HepG2 (cell line): ENCODE results near the gene FNDC7. TPM values are rescaled to one million over a fixed set of nuclear protein-coding genes. Genes with fewer than 3 reads are reported as not detected.

Experiments
- DNMT3B ChIP-seq: conservative IDR thresholded peaks from 2 replicates; pipeline ENCODE4 v1.6.1; 2016; ENCODE audit warnings: missing biosample characterization, control low read depth
- FOXO1 ChIP-seq: sonication (generic); formaldehyde crosslinking; IDR thresholded peaks from 2 replicates; pipeline ENCODE4 v1.4.0; 2020; ENCODE audit warnings: missing genetic modification reagents
- HNF4A ChIP-seq: sonication (generic); formaldehyde crosslinking; IDR thresholded peaks from 2 replicates; pipeline ENCODE4 v1.4.0; 2020; ENCODE audit warnings: missing genetic modification reagents
- HNRNPK ChIP-seq: fragments of 200-400 bp; formaldehyde crosslinking; IDR thresholded peaks from 2 replicates; pipeline ENCODE4 v1.6.1; 2018; ENCODE audit warnings: low read length, low read depth, moderate library complexity, mild to moderate bottlenecking; ENCODE audit not compliant: poor library complexity, severe bottlenecking
- KLF6 ChIP-seq: IDR thresholded peaks from 2 replicates; pipeline ENCODE4 v1.8.0; 2016; ENCODE audit warnings: missing biosample characterization, missing genetic modification reagents
- KMT2A ChIP-seq: sonication (generic); formaldehyde crosslinking; IDR thresholded peaks from 2 replicates; pipeline ENCODE4 v1.4.0; 2020; ENCODE audit warnings: missing genetic modification reagents
- MEF2D ChIP-seq: sonication (generic); formaldehyde crosslinking; IDR thresholded peaks from 2 replicates; pipeline ENCODE4 v1.5.1; 2020; ENCODE audit warnings: mild to moderate bottlenecking, missing genetic modification reagents
- YY1 ChIP-seq: IDR thresholded peaks from 2 replicates; pipeline ENCODE4 v1.6.1; 2011; ENCODE audit warnings: low read length, low read depth, moderate library complexity, mild to moderate bottlenecking; ENCODE audit not compliant: insufficient read depth, insufficient replicate concordance
- ZNF101 ChIP-seq: sonication (generic); formaldehyde crosslinking; IDR thresholded peaks from 2 replicates; pipeline ENCODE4 v1.4.0; 2020; ENCODE audit warnings: mild to moderate bottlenecking, low read depth, missing genetic modification reagents, borderline replicate concordance
- ZNF264 ChIP-seq: sonication (generic); formaldehyde crosslinking; IDR thresholded peaks from 2 replicates; pipeline ENCODE4 v1.4.0; 2020; ENCODE audit warnings: missing genetic modification reagents
- ZNF274 ChIP-seq: sonication (generic); formaldehyde crosslinking; IDR thresholded peaks from 2 replicates; pipeline ENCODE4 v1.5.1; 2020; ENCODE audit warnings: mild to moderate bottlenecking, missing genetic modification reagents
- ZNF501 ChIP-seq: sonication (generic); formaldehyde crosslinking; IDR thresholded peaks from 2 replicates; pipeline ENCODE4 v1.5.1; 2020; ENCODE audit warnings: mild to moderate bottlenecking, moderate library complexity, missing genetic modification reagents
- ZNF549 ChIP-seq: sonication (generic); formaldehyde crosslinking; IDR thresholded peaks from 2 replicates; pipeline ENCODE4 v1.5.0; 2020; ENCODE audit warnings: missing genetic modification reagents
- ZNF567 ChIP-seq: sonication (generic); formaldehyde crosslinking; IDR thresholded peaks from 2 replicates; pipeline ENCODE4 v1.8.1; 2023; ENCODE audit warnings: mild to moderate bottlenecking, missing genetic modification reagents, borderline replicate concordance
- ZNF589 ChIP-seq: sonication (generic); formaldehyde crosslinking; conservative IDR thresholded peaks from 2 replicates; pipeline ENCODE4 v1.8.0; 2022; ENCODE audit warnings: mild to moderate bottlenecking, moderate library complexity, missing genetic modification reagents
- ZNF672 ChIP-seq: sonication (generic); formaldehyde crosslinking; IDR thresholded peaks from 2 replicates; pipeline ENCODE4 v1.8.1; 2022; ENCODE audit warnings: missing genetic modification reagents
- ZNF816 ChIP-seq: sonication (generic); formaldehyde crosslinking; IDR thresholded peaks from 2 replicates; pipeline ENCODE4 v1.8.0; 2022; ENCODE audit warnings: missing genetic modification reagents, mild to moderate bottlenecking, borderline replicate concordance
- polyA plus RNA-seq, 8 experiments: library from polyadenylated mRNA; depleted of rRNA in 3 of 8; stranded (reverse) in 7 of 8; unstranded in 1 of 8; fragments of >200 nt; fragmentation: Illumina TruSeq in 4 of 8; extraction: Trizol in 4 of 8; gene quantifications; 2 replicates each; pipeline versions ENCODE4 v1.2.1 to v1.2.3, GENCODE V29; 2011 to 2016; ENCODE audit warnings: low read depth in 4 of 8, missing spikeins in 1 of 8, mixed read lengths in 1 of 8; ENCODE audit not compliant: insufficient read depth in 1 of 8
- total RNA-seq, 5 experiments: library from RNA; depleted of rRNA; stranded (reverse); fragments of >200 nt; fragmentation: Illumina TruSeq; extraction: Trizol; gene quantifications; 2 replicates each; pipeline ENCODE4 v1.2.3, GENCODE V29; 2016; ENCODE audit warnings: low read depth in 1 of 5
- TF ChIP-seq, protein P1 (sequence below): sonication (generic); formaldehyde crosslinking; IDR thresholded peaks from 2 replicates; pipeline ENCODE4 v1.4.0; 2020; ENCODE audit warnings: mild to moderate bottlenecking, missing genetic modification reagents
- TF ChIP-seq, protein P2 (sequence below): sonication (generic); formaldehyde crosslinking; conservative IDR thresholded peaks from 2 replicates; pipeline ENCODE4 v1.8.0; 2022; ENCODE audit warnings: missing genetic modification reagents
- TF ChIP-seq, protein P3 (sequence below): sonication (generic); formaldehyde crosslinking; IDR thresholded peaks from 2 replicates; pipeline ENCODE4 v1.5.0; 2020; ENCODE audit warnings: mild to moderate bottlenecking, missing genetic modification reagents
- TF ChIP-seq, protein P4 (sequence below): sonication (generic); formaldehyde crosslinking; conservative IDR thresholded peaks from 2 replicates; pipeline ENCODE4 v1.8.1; 2023; ENCODE audit warnings: missing genetic modification reagents
- TF ChIP-seq, protein P5 (sequence below): sonication (generic); formaldehyde crosslinking; IDR thresholded peaks from 2 replicates; pipeline ENCODE4 v1.4.0; 2020; ENCODE audit warnings: missing genetic modification reagents

Gene FNDC7
- total and polyA plus RNA-seq, 2 of the 13 experiments (the other 11 are each of a cell fraction or from before 2014, with no cell fraction given): 0.03 TPM; not detected in 1

DNA sequence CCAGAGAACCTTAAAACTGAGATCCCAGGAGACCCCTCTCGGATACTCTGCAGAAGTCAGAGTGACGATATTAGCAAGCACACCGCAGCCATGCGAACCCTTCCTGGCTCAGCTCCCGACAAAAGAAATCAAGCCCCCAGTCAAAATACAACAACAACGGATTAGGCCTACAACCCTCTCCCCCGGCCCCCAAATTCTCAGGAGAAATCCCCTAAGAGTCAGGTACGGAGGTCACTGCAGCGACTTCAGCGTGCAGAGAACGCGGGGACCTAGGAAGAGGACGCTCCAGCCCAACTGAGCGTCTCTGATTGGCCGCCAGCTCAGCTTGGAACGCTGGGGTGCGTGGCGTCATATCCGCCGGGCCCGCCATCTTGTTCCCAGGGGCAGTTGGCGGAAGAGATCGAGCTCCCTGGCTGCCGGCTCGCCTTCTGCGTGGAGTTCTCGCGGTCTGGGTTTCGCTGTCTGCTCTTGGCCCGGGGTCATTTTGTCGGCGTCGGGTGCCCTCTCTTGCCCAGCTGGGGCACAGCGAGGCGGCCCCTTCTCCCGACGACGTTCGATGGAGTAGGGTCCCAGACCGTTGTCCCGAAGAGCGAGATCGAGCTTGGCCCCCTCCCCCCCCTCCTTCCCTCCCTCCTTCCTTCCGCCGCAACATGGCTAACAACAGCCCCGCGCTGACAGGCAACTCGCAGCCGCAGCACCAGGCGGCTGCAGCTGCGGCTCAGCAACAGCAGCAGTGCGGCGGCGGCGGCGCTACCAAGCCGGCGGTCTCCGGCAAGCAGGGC, 20.6 kb upstream of the FNDC7 start, which contains the start of gene PRPF38B (continued):
- TF ChIP-seq ZNF101 (CRISPR knock-in tag) (0 out of 2 replicates have a peak, but pooled peaks have one; percentile 72), ZNF274 (CRISPR knock-in tag) (no peak), KLF6 (CRISPR knock-in tag) (0 out of 2 replicates have a peak, but pooled peaks have one; percentile 54), HNF4A (CRISPR knock-in tag) (peak; percentile 16; the same call in 1 of the 2 replicates), ZNF816 (CRISPR knock-in tag) (no peak), FOXO1 (CRISPR knock-in tag) (no peak), YY1 (peak; percentile 96), ZNF549 (CRISPR knock-in tag) (no peak), KMT2A (peak; percentile 85), ZNF264 (peak; percentile 41; the same call in 1 of the 2 replicates), ZNF501 (peak; percentile 82), ZNF567 (CRISPR knock-in tag) (peak; percentile 36; the same call in 1 of the 2 replicates), DNMT3B (CRISPR knock-in tag) (peak; percentile 75; the same call in 1 of the 2 replicates), MEF2D (CRISPR knock-in tag) (peak; percentile 53; the same call in 1 of the 2 replicates), ZNF589 (0 out of 2 replicates have a peak, but pooled peaks have one; percentile 39), ZNF672 (CRISPR knock-in tag) (no peak), HNRNPK (peak; percentile 68)
- TF ChIP-seq, protein P1, sequence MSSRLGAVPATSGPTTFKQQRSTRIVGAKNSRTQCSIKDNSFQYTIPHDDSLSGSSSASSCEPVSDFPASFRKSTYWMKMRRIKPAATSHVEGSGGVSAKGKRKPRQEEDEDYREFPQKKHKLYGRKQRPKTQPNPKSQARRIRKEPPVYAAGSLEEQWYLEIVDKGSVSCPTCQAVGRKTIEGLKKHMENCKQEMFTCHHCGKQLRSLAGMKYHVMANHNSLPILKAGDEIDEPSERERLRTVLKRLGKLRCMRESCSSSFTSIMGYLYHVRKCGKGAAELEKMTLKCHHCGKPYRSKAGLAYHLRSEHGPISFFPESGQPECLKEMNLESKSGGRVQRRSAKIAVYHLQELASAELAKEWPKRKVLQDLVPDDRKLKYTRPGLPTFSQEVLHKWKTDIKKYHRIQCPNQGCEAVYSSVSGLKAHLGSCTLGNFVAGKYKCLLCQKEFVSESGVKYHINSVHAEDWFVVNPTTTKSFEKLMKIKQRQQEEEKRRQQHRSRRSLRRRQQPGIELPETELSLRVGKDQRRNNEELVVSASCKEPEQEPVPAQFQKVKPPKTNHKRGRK (CRISPR knock-in tag): no peak
- TF ChIP-seq, protein P2, sequence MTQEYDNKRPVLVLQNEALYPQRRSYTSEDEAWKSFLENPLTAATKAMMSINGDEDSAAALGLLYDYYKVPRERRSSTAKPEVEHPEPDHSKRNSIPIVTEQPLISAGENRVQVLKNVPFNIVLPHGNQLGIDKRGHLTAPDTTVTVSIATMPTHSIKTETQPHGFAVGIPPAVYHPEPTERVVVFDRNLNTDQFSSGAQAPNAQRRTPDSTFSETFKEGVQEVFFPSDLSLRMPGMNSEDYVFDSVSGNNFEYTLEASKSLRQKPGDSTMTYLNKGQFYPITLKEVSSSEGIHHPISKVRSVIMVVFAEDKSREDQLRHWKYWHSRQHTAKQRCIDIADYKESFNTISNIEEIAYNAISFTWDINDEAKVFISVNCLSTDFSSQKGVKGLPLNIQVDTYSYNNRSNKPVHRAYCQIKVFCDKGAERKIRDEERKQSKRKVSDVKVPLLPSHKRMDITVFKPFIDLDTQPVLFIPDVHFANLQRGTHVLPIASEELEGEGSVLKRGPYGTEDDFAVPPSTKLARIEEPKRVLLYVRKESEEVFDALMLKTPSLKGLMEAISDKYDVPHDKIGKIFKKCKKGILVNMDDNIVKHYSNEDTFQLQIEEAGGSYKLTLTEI (CRISPR knock-in tag): no peak
- TF ChIP-seq, protein P3, sequence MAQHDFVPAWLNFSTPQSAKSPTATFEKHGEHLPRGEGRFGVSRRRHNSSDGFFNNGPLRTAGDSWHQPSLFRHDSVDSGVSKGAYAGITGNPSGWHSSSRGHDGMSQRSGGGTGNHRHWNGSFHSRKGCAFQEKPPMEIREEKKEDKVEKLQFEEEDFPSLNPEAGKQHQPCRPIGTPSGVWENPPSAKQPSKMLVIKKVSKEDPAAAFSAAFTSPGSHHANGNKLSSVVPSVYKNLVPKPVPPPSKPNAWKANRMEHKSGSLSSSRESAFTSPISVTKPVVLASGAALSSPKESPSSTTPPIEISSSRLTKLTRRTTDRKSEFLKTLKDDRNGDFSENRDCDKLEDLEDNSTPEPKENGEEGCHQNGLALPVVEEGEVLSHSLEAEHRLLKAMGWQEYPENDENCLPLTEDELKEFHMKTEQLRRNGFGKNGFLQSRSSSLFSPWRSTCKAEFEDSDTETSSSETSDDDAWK (CRISPR knock-in tag): no peak
- TF ChIP-seq, protein P4, sequence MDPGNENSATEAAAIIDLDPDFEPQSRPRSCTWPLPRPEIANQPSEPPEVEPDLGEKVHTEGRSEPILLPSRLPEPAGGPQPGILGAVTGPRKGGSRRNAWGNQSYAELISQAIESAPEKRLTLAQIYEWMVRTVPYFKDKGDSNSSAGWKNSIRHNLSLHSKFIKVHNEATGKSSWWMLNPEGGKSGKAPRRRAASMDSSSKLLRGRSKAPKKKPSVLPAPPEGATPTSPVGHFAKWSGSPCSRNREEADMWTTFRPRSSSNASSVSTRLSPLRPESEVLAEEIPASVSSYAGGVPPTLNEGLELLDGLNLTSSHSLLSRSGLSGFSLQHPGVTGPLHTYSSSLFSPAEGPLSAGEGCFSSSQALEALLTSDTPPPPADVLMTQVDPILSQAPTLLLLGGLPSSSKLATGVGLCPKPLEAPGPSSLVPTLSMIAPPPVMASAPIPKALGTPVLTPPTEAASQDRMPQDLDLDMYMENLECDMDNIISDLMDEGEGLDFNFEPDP: no peak
- TF ChIP-seq, protein P5, sequence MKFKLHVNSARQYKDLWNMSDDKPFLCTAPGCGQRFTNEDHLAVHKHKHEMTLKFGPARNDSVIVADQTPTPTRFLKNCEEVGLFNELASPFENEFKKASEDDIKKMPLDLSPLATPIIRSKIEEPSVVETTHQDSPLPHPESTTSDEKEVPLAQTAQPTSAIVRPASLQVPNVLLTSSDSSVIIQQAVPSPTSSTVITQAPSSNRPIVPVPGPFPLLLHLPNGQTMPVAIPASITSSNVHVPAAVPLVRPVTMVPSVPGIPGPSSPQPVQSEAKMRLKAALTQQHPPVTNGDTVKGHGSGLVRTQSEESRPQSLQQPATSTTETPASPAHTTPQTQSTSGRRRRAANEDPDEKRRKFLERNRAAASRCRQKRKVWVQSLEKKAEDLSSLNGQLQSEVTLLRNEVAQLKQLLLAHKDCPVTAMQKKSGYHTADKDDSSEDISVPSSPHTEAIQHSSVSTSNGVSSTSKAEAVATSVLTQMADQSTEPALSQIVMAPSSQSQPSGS (CRISPR knock-in tag): peak; percentile 44; the same call in 1 of the 2 replicates
